Right lobe of liver (tissue), 6 donors: ENCODE measurements around the gene OR51A4. TPM values are rescaled to one million over a fixed set of nuclear protein-coding genes. Genes with fewer than 3 reads are reported as not detected.
"Not testable (repeated sequence)": the region's sequence is repeated elsewhere in the genome, so short reads cannot be mapped to it uniquely, and the experiment has no call there.

Experiments
- ATAC-seq, 4 donors: fragments of 200-7000 bp; cut with Tn5 transposase; one replicate each; pipeline ENCODE4 v1.9.1; 2020; ENCODE audit warnings: mild to moderate bottlenecking in 4 of 4, moderate library complexity in 4 of 4
- DNase-seq, 3 donors: peaks; one replicate each; pipeline ENCODE4 v3.0.0-alpha.2; 2020
- H3K27ac ChIP-seq, 3 donors: fragments of 200-600 bp; one replicate each; pipeline ENCODE4 v1.8.0; 2022
- H3K27me3 ChIP-seq, 2 donors: fragments of 200-600 bp; one replicate each; pipeline ENCODE4 v1.8.0; 2022
- H3K36me3 ChIP-seq, 4 donors: fragments of 200-600 bp; sonication (generic) in 1 of 4; one replicate each; pipeline versions ENCODE4 v1.5.1 to v1.8.0; 2017 to 2022; ENCODE audit warnings: control low read depth in 1 of 4
- H3K4me1 ChIP-seq, 4 donors: fragments of 200-600 bp; sonication (generic) in 1 of 4; one replicate each; pipeline versions ENCODE4 v1.5.1 to v1.8.0; 2017 to 2022; ENCODE audit warnings: control low read depth in 1 of 4
- H3K4me3 ChIP-seq, 3 donors: fragments of 200-600 bp; one replicate each; pipeline ENCODE4 v1.8.0; 2022
- H3K9me3 ChIP-seq, 4 donors: fragments of 200-600 bp; sonication (generic) in 1 of 4; one replicate each; pipeline versions ENCODE4 v1.5.1 to v1.8.0; 2017 to 2022; ENCODE audit warnings: control low read depth in 1 of 4
- POLR2A ChIP-seq: fragments of 450-650 bp; IDR thresholded peaks from one replicate; pipeline ENCODE4 v1.6.1; 2017; ENCODE audit warnings: antibody characterized with exemption, mild to moderate bottlenecking
- WGBS: methylation state at CpG from one replicate; pipeline ENCODE4 v1.1.6; 2018; ENCODE audit warnings: low coverage, low lambda C conversion rate; ENCODE audit not compliant: insufficient coverage; ENCODE audit errors: missing lambda C conversion rate; 5-methylcytosine and 5-hydroxymethylcytosine counted together
- intact Hi-C, 2 donors: fragments of 100-400 bp; cut with DNase I; formaldehyde crosslinking; loops; one replicate each; pipeline versions ENCODE4 v1.11.2 to v1.14.1; 2022
- total RNA-seq, 6 experiments: library from RNA; depleted of rRNA in 2 of 6; stranded (reverse); fragments of >200 nt in 2 of 6; fragmentation: NEBNext Ultra II Directional in 3 of 6; extraction: Animal tissue kit (Norgen Biotek cat#: 25700) in 3 of 6; gene quantifications; one replicate each; pipeline versions ENCODE4 v1.1.0 to v1.2.4, GENCODE V29; 2016 to 2023
- TF ChIP-seq, protein P1 (sequence below), 4 donors: fragments of 200-600 bp in 3 of 4; fragments of 450-650 bp in 1 of 4; IDR thresholded peaks; one replicate each; pipeline versions ENCODE4 v1.5.1 to v1.8.0; 2016 to 2022; ENCODE audit warnings: antibody characterized with exemption in 4 of 4, mild to moderate bottlenecking in 2 of 4
- donor health status: DM: no; HTN: yes; CAD: no.
- donor health status: DM: no; HTN: no; CAD: no.
- donor health status: DM: no; HTN: no; CAD: no.
- donor health status: DM: no; HTN: yes; CAD: no.
- donor health status: DM: no; HTN: yes; CAD: no.

OR51A4 gene
- total RNA-seq, 6 experiments from 2014 or later, result not detected

DNA sequence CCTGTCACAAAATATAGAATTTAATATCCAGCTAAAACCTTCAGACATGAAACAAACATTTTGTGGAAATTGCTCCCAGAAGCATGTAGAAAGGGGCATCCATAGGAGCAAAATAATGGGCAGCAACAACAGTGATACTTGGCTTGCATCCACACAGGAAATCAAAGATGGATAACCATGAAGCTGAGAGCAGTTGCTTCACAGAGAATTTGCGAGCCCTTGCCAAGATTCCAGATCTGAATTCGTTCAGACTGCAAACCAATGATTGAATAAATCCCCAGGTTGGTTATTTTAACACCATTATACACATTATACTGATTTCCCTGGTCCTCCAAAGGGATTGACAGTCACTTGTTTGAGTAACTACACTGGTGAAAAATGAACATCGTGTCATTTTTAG, 31.6 kb upstream of the OR51A4 start:
- Histone ChIP-seq H3K27me3 (no peaks in the 10 kb centered on the region), H3K9me3 (no peaks in the 10 kb centered on the region), H3K36me3 (no peaks in the 10 kb centered on the region), H3K4me1 (peaks cover 0 to 3% (median 0%) of the 10 kb centered on the region in 4 donors), H3K27ac (no peak overlapping the region), H3K4me3 (no peak overlapping the region)
- ATAC-seq (no peak), DNase-seq (no peak)
- intact Hi-C loops, result no loop called here
- no peak for TF ChIP-seq POLR2A
- TF ChIP-seq, protein P1, sequence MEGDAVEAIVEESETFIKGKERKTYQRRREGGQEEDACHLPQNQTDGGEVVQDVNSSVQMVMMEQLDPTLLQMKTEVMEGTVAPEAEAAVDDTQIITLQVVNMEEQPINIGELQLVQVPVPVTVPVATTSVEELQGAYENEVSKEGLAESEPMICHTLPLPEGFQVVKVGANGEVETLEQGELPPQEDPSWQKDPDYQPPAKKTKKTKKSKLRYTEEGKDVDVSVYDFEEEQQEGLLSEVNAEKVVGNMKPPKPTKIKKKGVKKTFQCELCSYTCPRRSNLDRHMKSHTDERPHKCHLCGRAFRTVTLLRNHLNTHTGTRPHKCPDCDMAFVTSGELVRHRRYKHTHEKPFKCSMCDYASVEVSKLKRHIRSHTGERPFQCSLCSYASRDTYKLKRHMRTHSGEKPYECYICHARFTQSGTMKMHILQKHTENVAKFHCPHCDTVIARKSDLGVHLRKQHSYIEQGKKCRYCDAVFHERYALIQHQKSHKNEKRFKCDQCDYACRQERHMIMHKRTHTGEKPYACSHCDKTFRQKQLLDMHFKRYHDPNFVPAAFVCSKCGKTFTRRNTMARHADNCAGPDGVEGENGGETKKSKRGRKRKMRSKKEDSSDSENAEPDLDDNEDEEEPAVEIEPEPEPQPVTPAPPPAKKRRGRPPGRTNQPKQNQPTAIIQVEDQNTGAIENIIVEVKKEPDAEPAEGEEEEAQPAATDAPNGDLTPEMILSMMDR (IDR thresholded peaks at IDR 0.05), result no peak
- 35% methylated on average over 3 of the region's 3 CpGs for WGBS

DNA sequence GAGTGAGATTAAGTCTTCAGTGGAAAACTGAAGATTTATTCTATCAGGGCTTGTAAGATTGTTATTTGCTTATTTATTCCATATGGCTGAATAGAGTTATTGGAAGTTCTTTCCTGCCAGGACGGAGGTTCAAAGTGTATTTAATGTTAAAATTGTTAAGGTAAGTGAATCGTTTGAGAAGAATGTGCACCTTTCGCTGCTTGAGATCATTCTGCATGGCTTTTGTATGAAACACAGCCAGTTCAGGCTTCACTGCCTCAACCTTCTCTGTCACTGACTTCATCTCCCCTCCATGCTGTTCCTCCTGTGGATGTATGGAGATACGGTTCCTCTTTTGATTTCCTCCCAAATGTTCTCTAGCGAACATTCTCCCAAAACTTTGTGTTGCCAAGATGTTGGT, 28.0 kb upstream of the OR51A4 start:
- Histone ChIP-seq H3K27me3 (no peaks in the 10 kb centered on the region), H3K4me1 (no peaks in the 10 kb centered on the region), H3K9me3 (no peaks in the 10 kb centered on the region), H3K36me3 (no peaks in the 10 kb centered on the region), H3K27ac (no peak overlapping the region), H3K4me3 (no peak overlapping the region)
- intact Hi-C loops, result no loop called here
- ATAC-seq (no peak), DNase-seq (no peak)
- 66% methylated on average over 5 of the region's 5 CpGs for WGBS
- TF ChIP-seq, protein P1 (IDR thresholded peaks at IDR 0.05), result no peak
- TF ChIP-seq POLR2A, result no peak

DNA sequence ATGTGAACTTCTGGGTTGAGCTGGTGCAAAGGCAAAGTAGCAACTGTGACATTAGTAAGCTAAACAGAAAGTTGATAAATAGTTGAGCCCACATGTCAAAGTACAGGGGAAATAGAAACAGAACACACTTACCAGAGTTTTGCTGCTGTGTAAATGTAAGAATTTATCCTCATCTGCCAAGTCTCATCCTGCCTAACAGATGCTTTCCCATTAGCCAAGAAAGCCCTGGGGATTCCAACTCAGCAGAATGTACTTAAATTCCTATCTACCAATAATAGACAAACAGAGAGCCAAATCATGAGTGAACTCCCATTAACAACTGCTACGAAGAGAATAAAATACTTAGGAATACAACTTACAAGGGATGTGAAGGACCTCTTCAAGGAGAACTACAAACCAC, 15.4 kb upstream of the OR51A4 start:
- Histone ChIP-seq H3K9me3 (peaks cover 0 to 3% (median 0%) of the 10 kb centered on the region in 4 donors), H3K36me3 (no peaks in the 10 kb centered on the region), H3K4me1 (no peaks in the 10 kb centered on the region), H3K27ac (no peak overlapping the region), H3K4me3 (no peak overlapping the region), H3K27me3 (no peaks in the 10 kb centered on the region)
- 44% methylated on average over 1 of the region's 1 CpG for WGBS
- intact Hi-C loops, result no loop called here
- DNase-seq (no peak), ATAC-seq (no peak)
- no peak for TF ChIP-seq POLR2A
- TF ChIP-seq, protein P1 (IDR thresholded peaks at IDR 0.05), result no peak

DNA sequence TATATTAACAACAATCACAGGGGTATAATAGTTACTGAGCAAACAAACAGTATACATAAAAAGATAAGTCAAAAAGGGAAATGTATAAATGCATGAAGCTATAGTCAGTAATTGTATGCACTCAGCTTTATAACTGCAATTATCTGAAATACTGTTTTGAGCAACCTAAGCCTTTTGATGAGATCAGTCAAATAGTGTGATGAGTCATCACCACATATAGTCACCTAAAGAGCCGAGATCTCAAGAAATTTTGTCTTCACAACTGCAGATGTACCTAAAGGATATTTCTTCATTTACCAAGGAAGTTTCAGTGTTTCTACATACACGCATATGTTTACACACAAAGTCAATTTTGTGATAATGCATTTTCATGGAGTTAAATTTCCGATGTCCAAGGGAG, 13.5 kb upstream of the OR51A4 start:
- Histone ChIP-seq H3K4me1 (no peaks in the 10 kb centered on the region), H3K36me3 (no peaks in the 10 kb centered on the region), H3K4me3 (no peak overlapping the region), H3K9me3 (no peaks in the 10 kb centered on the region), H3K27me3 (no peaks in the 10 kb centered on the region), H3K27ac (no peak overlapping the region)
- no peak for DNase-seq
- intact Hi-C loops, result no loop called here
- ATAC-seq, result no peak
- WGBS, result 49% methylated on average over 3 of the region's 3 CpGs
- TF ChIP-seq, protein P1 (IDR thresholded peaks at IDR 0.05), result no peak

DNA sequence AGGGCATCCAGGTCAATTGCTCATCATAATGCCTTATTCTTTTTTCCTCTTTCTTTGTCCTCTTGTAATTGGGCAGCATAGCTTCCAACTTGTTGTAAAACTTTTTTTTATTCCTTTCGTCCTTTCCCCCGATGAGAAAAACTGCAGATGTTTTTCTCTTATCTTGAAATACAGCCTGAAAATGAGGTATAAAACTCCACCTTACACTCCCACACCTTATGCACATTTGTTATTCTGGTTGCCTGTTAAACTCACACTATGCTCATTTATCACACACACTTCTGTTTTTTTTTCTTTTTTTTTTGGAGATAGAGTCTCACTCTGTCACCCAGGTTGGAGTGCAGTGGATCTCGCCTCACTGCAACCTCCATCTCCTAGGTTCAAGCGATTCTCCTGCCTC, 10.0 kb upstream of the OR51A4 start:
- no peak for DNase-seq
- no peak overlapping the region for H3K27ac ChIP-seq
- no peaks in the 10 kb centered on the region for H3K36me3 ChIP-seq
- ATAC-seq, result no peak
- no peaks in the 10 kb centered on the region for H3K4me1 ChIP-seq
- TF ChIP-seq POLR2A, result no peak
- TF ChIP-seq, protein P1 (IDR thresholded peaks at IDR 0.05), result no peak
- H3K4me3 ChIP-seq, result no peak overlapping the region
- WGBS, result 29% methylated on average over 2 of the region's 4 CpGs
- intact Hi-C loops, result no loop called here
- H3K9me3 ChIP-seq, result no peaks in the 10 kb centered on the region
- no peaks in the 10 kb centered on the region for H3K27me3 ChIP-seq

DNA sequence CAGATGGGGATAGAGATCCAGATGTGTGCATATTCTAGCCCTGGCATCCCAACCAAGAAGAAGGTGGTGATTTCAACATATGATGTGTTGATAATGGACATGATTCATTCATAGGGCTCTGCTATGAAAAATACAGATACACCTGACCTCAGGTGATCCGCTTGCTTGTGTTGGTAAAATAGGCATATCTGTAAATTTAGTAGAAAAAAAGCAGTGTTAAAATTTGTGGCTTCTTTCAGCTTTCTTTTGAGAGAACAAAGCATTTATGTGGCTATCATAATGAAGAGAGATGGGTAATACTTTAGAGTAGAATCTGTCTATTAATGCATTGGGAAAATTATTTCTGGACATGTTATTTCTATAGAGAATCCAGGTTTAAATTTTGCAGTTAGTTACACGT, 8.2 kb upstream of the OR51A4 start, which contains the start of gene OR51A2:
Gene OR51A2, minus strand, starts transcription at position 101 of the 400 bp plus-strand sequence. Its CDS starts 0 bp downstream, at position 101.
- H3K36me3 ChIP-seq, DNase-seq, H3K4me3 ChIP-seq, ATAC-seq, H3K9me3 ChIP-seq, intact Hi-C loops, H3K27me3 ChIP-seq, H3K4me1 ChIP-seq, H3K27ac ChIP-seq: not testable (repeated sequence)
- WGBS, result 46% methylated on average over 2 of the region's 2 CpGs
